HG02798 (cell line): ENCODE measurements around the gene RTEL1.
"Not testable (repeated sequence)": the region's sequence is repeated elsewhere in the genome, so short reads cannot be mapped to it uniquely, and the experiment has no call there.

Experiments used
- ATAC-seq: cut with Tn5 transposase; IDR thresholded peaks from one replicate; pipeline ENCODE4 v1.9.1; 2021; ENCODE audit warnings: mild to moderate bottlenecking; ENCODE audit not compliant: unreplicated experiment, poor library complexity

Gene RTEL1

GRCh38 chr20:63706027-63706695 lies 48.0 kb downstream of the RTEL1 start:
- ATAC-seq, result no peak

DNA sequence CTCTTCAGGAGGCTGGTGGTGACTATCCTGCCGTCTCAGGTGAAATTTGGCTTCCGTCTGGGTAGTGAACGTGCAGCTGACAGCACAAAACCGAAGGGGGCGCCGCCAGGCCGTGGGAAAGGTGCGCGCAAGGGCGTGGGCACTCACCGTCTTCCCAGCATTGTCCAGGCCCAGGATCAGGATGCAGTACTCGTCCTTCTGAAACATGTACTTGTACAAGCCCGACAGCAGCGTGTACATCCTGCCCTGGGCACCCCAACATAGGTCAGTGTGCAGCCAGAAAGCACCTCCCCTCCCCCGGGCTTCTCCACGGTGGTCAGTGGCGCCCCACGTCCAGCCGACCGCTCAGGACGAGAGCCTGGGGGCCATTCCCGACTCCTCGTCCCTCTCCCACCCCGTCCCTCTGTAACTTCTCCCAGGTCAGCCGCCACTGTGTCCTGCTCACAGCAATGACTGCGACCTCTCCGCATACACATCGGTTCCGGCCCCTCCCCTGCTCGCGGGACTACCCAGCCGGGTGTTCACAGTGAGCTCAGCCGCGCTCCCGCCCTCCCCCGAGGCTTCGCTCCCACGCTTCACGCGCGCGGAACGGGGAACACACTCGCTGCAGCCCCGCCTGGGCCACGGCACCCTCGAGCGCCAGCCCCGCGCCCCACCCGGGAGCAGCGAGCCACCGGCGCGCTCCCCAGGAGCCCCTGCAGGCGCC lies 48.9 kb downstream of the RTEL1 start:
- peak; percentile 21 for ATAC-seq

DNA sequence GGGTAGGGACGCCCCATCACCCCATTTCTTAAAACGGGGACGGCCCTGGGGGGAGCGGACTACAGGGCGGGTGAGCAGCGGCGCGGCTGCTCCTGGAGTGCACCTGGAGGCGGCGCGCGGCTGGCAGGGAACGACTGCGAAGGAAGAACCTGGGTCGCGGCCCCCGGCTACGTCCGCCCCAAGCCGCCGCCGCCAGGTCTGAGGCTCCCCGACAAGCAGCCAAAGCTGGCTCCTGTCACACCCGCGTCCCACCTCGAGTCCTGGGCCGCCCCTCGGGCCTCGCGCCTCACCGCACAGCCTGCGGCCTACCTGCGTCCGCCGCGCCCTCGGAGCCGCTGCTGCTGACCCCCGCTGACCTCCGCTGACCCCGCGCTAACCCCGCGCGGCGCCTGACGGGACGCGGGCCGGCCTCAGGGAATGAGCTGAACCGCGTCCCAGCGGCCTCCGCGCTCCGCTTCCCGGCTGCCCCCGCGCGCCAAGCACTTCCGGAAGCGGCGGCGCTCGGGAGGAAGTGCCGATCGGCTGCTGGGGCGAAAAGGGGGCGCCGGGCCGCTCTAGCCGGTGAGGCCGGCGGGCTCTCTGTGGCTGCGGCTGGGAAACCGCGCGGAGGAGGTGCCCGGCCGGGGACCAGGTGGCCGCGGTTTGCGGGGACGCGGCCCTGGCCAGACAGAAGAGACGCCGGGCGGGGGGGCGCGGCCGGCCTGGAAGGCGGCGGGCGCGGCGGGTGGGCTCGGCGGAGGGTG lies 49.6 kb downstream of the RTEL1 start, which contains the start of the genes ARFRP1 and ZGPAT:
TSS of gene ARFRP1 (minus strand) at position 419 of the 743 bp plus-strand sequence. CDS start 885 bp downstream, outside the sequence.
TSS of gene ZGPAT (plus strand) at position 482 of the 743 bp plus-strand sequence. CDS start 542 bp downstream, outside the sequence.
- ATAC-seq, result peak; percentile 80

DNA sequence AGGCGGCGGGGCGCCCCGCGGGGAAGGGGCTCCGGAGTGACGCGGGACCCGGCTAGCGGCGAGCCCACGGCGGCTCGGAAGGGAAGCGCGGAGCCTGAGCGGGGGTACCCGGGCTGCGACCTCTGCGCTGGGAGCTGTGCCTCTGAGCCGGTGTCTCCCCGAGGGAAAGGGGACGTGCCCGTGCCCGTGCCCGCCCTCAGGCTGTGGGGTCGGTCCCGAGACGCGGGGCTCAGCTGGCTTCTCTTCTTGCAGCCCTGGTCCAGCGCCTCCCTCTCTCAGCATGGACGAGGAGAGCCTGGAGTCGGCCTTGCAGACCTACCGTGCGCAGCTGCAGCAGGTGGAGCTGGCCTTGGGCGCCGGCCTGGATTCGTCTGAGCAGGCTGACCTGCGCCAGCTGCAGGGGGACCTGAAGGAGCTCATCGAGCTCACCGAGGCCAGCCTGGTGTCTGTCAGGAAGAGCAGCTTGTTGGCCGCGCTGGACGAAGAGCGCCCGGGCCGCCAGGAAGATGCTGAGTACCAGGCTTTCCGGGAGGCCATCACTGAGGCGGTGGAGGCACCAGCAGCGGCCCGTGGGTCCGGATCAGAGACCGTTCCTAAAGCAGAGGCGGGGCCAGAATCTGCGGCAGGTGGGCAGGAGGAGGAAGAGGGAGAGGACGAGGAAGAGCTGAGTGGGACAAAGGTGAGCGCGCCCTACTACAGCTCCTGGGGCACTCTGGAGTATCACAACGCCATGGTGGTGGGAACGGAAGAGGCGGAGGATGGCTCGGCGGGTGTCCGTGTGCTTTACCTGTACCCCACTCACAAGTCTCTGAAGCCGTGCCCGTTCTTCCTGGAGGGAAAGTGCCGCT lies 50.4 kb downstream of the RTEL1 start:
- no peak for ATAC-seq

- no peak for ATAC-seq
These were observed 51.0 kb downstream of the RTEL1 start for GRCh38 chr20:63709149-63709527.

DNA sequence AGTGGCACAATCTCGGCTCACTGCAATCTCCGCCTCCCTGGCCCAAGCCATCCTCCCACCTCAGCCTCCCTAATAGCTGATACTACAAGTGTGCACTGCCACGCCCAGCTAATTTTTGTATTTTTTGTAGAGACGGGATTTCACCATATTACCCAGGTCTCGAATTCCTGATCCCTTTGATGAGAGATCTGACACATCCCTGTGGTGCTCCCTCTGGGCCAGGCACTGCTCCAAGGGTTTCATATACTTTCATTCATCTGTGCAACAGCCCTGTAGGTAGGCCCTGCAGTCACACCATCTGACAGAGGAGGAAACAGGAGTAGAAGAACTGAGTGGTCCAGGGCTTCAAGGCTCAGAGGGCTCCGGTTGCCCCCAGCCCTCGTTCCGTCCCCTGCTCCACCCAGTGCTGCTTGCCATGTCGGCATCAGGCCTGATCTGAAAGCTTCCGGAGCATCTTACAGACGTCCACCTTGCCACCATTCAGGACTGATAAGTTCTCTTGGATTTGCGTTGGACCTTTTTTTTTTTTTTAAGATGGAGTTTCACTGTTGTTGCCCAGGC lies 53.1 kb downstream of the RTEL1 start:
- ATAC-seq, result no peak

GRCh38 chr20:63712191-63712590 lies 54.1 kb downstream of the RTEL1 start:
- no peak for ATAC-seq

DNA sequence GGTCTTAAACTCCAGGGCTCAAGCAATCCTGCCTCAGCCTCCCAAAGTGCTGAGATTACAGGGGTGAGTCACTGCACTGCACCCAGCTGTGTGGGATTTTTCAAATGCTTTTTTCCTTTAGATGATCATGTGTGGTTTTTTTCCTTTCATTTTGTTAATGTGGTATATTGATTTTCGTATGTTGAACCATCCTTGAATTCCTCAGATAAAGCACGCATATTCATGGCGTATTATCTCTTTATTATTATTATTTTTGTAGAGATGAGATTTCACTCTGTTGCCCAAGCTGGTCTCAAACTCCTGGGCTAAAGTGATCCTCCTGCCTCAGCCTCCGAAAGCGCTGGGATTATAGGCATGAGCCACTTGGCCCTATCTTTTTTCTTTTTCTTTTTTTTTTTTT lies 56.7 kb downstream of the RTEL1 start:
- no peak for ATAC-seq

- ATAC-seq, result no peak
These were observed 60.9 kb downstream of the RTEL1 start for GRCh38 chr20:63718996-63719395.

DNA sequence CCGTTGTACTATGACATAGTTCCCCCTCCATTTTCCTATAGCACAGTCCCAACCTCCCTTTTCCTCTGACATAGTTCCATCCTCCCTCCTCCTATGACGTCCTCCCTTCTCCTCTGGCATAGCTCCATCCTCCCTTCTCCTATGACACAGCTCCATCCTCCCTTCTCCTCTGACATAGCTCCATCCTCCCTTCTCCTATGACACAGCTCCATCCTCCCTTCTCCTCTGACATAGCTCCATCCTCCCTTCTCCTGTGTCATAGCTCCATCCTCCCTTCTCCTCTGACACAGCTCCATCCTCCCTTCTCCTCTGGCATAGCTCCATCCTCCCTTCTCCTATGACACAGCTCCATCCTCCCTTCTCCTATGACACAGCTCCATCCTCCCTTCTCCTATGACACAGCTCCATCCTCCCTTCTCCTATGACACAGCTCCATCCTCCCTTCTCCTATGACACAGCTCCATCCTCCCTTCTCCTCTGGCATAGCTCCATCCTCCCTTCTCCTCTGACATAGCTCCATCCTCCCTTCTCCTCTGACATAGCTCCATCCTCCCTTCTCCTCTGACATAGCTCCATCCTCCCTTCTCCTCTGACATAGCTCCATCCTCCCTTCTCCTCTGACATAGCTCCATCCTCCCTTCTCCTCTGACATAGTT lies 65.0 kb downstream of the RTEL1 start:
- not testable (repeated sequence) for ATAC-seq

- ATAC-seq, result not testable (repeated sequence)
These were observed 72.1 kb downstream of the RTEL1 start for GRCh38 chr20:63730189-63730733.

DNA sequence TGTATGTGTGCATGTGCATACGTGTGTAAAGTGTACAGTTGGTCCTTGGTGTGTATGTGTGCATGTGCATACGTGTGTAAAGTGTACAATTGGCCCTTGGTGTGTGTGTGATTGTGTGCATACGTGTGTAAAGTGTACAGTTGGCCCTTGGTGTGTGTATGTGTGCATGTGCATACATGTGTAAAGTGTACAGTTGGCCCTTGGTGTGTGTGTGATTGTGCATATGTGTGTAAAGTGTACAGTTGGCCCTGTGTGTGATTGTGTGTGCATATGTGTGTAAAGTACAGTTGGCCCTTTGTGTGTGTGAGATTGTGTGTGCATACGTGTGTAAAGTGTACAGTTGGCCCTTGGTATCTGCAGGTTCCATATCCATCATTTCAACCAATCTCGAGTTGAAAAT lies 73.3 kb downstream of the RTEL1 start:
- ATAC-seq, result no peak

DNA sequence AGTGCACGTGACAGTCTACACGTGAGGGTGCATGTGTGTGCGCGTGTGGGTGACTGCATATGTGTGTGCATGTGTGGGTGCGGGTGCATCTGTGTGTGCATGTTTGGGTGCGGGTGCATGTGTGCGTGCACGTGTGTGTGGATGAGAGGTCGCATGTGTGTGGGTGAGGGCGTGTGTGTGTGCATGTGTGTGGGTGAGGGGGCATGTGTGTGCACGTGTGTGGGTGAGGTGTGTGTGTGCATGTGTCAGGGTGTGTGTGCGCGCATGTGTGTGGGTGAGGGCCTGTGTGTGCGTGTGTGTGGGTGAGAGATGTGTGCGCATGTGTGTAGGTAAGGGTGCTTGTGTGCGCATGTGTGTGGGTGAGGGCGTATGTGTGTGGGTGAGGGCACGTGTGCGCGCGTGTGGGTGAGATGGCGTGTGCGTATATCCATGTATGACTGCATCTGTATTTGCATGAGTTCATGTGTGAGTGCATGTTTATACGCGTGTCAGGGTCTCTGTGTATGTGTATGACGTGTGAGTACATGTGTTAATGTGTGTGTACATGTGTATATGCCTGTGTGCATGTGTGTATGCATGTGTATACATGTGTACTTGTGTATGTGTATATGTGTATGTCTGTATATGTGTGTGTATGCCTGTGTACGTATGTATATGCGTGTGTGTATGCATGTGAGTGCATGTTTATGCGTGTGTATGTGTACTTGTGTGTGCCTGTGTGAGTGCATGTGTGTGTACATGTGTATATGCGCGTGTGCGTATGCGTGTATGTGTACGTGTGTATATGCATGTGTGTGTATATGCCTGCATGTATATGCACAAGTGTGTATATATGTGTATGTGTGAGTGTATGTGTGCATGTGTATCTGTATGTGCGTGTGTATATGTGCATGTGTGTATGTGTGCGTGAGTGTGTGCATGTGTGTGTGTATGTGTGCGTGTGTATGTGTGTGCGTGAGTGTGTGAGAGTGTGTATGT lies 74.3 kb downstream of the RTEL1 start:
- no peak for ATAC-seq

DNA sequence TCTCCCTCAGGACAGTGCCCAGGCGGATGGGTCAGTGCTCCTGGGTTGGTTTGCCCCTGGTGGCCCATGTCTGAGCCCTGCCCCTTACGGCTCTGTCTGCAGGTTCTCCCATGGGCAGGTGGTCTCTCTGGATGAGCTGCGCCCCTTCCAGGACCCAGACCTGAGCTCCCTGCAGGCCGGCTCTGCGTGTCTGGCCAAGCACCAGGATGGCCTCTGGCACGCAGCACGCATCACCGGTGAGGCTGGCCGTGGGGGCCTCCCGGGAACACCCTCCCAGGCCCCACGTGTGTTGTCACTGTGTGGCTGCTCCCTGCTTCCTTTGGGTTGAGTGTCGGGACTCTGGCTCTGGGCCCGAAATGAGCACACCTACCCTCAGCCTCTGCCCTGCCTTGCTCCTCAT lies 75.0 kb downstream of the RTEL1 start:
- ATAC-seq, result no peak

- no peak for ATAC-seq
These were observed 75.5 kb downstream of the RTEL1 start for GRCh38 chr20:63733579-63734081.

DNA sequence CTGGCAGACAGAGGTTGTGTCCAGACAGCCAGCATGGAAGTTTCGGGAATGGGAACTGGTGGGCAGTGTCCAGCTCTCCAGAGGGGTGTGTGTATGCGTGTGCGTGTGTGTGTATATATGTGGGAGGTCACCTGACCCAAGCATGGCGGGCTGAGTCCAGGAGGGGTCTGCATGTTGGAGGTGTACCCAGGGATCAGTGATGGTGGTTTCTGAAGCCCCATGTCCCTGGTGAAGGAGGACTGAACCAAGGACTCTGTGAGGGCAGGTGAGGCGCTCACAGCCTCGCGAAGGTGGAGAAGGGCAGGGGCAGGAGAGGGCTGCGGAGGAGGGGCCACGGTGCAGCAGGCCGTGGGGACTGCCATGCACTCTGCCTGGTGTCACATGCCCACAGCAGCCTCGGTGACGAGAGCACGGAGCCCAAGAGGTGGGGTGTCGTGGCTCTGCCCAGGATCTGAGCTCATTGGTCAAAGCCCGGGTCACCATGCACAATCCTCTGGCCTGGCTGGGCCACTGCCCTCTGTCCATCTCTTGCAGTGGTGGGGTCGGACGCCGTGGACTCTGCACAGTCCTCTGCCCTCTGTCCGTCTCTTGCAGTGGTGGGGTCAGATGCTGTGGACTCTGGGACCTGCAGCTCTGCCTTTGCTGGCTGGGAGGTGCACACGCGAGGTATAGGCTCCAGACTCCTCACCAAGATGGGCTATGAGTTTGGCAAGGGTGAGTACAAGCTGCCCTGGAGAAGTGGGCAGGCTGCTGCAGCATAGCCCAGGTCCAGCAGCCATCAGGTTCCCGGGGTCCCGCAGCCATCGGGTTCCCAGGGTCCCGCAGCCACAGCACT lies 76.2 kb downstream of the RTEL1 start:
- no peak for ATAC-seq
